K562 (cell line): ENCODE data around the gene POR. TPM values are rescaled to one million over a fixed set of nuclear protein-coding genes. Genes with fewer than 3 reads are reported as not detected.

Experiments
- ATF1 ChIP-seq, 2 experiments: fragments of 450-650 bp in 1 of 2; IDR thresholded peaks; 2 replicates each; pipeline ENCODE4 v1.6.1; 2016; ENCODE audit warnings: missing compliant biosample characterization in 1 of 2, missing genetic modification characterization in 1 of 2
- ATF7 ChIP-seq: fragments of 450-650 bp; IDR thresholded peaks from 2 replicates; pipeline ENCODE4 v1.7.1; 2014; ENCODE audit warnings: mild to moderate bottlenecking, moderate library complexity
- ETS2 ChIP-seq: IDR thresholded peaks from 2 replicates; pipeline ENCODE4 v1.6.1; 2016; ENCODE audit warnings: borderline replicate concordance, missing genetic modification characterization, mild to moderate bottlenecking, moderate library complexity, missing compliant biosample characterization; ENCODE audit not compliant: poor library complexity, severe bottlenecking
- GABPA ChIP-seq: fragments of 200-800 bp; sonication (Bioruptor generic); conservative IDR thresholded peaks from 2 replicates; pipeline ENCODE4 v1.6.1; 2016; ENCODE audit warnings: low read depth, missing genetic modification characterization, missing compliant biosample characterization
- HMG20B ChIP-seq: fragments of 250-450 bp; sonication (Bioruptor Pico); IDR thresholded peaks from 2 replicates; pipeline ENCODE4 v1.5.0; 2021; ENCODE audit warnings: mild to moderate bottlenecking
- SLC30A9 ChIP-seq: fragments of 250-450 bp; sonication (Bioruptor Pico); IDR thresholded peaks from 2 replicates; pipeline ENCODE4 v1.8.0; 2022; ENCODE audit warnings: mild to moderate bottlenecking, moderate library complexity
- SMARCC2 ChIP-seq: fragments of 450-650 bp; IDR thresholded peaks from 2 replicates; pipeline ENCODE4 v1.6.1; 2017; ENCODE audit warnings: antibody characterized with exemption, moderate library complexity, mild to moderate bottlenecking, low read depth
- SRSF7 ChIP-seq: fragments of 200-400 bp; formaldehyde crosslinking; optimal IDR thresholded peaks from 2 replicates; pipeline ENCODE3; 2017; ENCODE audit warnings: mild to moderate bottlenecking, low read depth, low read length
- ZNF146 ChIP-seq: IDR thresholded peaks from one replicate; pipeline ENCODE4 v1.6.1; 2018; ENCODE audit warnings: missing compliant biosample characterization; ENCODE audit not compliant: unreplicated experiment
- ZNF263 ChIP-seq: sonication (generic); formaldehyde crosslinking; IDR thresholded peaks from 2 replicates; pipeline ENCODE4 v1.8.0; 2022; ENCODE audit warnings: mild to moderate bottlenecking, missing genetic modification reagents, borderline replicate concordance
- polyA plus RNA-seq, 8 experiments: library from polyadenylated mRNA; depleted of rRNA in 4 of 8; stranded (reverse) in 5 of 8; unstranded in 3 of 8; fragments of >200 nt; fragmentation: Nextera tagmentation in 2 of 8; fragmentation: Illumina TruSeq in 1 of 8; extraction: Ambion mirVana in 2 of 8; extraction: Trizol in 1 of 8; gene quantifications; 2 replicates each; pipeline versions ENCODE4 v1.2.1 to v1.2.3, GENCODE V29; 2011 to 2014; ENCODE audit warnings: inconsistent platforms in 1 of 8, missing spikeins in 1 of 8
- total RNA-seq, 7 experiments: library from RNA; depleted of rRNA in 6 of 7; stranded (reverse); fragments of >200 nt in 6 of 7; fragmentation: Illumina TruSeq in 2 of 7; extraction: Trizol in 2 of 7; gene quantifications; 2 replicates each; pipeline versions ENCODE4 v1.2.1 to v1.2.3, GENCODE V29; 2011 to 2021; ENCODE audit warnings: low replicate concordance in 1 of 7
- TF ChIP-seq, protein P1 (sequence below): sonication (generic); formaldehyde crosslinking; IDR thresholded peaks from 2 replicates; pipeline ENCODE4 v1.8.0; 2022; ENCODE audit warnings: mild to moderate bottlenecking, missing genetic modification reagents
- TF ChIP-seq, protein P2 (sequence below), 2 experiments: fragments of 450-650 bp; formaldehyde crosslinking in 1 of 2; IDR thresholded peaks; 2 replicates each; pipeline versions ENCODE4 v1.4.0 to v1.6.1; 2014 to 2020; ENCODE audit warnings: mild to moderate bottlenecking in 2 of 2, borderline replicate concordance in 1 of 2, low read depth in 1 of 2
- TF ChIP-seq, protein P3 (sequence below): IDR thresholded peaks from 3 replicates; pipeline ENCODE4 v1.6.1; 2011; ENCODE audit warnings: borderline replicate concordance, mild to moderate bottlenecking; ENCODE audit not compliant: insufficient read length, insufficient read depth
- TF ChIP-seq, protein P4 (sequence below): fragments of 250-450 bp; sonication (Bioruptor Pico); IDR thresholded peaks from 2 replicates; pipeline ENCODE4 v1.8.0; 2021; ENCODE audit warnings: moderate library complexity, mild to moderate bottlenecking, inconsistent platforms

Gene POR
- total and polyA plus RNA-seq, 9 of the 15 experiments (the other 6 are each of a cell fraction or from before 2014, with no cell fraction given) = 4.7 to 142 (median 40.8) TPM

DNA sequence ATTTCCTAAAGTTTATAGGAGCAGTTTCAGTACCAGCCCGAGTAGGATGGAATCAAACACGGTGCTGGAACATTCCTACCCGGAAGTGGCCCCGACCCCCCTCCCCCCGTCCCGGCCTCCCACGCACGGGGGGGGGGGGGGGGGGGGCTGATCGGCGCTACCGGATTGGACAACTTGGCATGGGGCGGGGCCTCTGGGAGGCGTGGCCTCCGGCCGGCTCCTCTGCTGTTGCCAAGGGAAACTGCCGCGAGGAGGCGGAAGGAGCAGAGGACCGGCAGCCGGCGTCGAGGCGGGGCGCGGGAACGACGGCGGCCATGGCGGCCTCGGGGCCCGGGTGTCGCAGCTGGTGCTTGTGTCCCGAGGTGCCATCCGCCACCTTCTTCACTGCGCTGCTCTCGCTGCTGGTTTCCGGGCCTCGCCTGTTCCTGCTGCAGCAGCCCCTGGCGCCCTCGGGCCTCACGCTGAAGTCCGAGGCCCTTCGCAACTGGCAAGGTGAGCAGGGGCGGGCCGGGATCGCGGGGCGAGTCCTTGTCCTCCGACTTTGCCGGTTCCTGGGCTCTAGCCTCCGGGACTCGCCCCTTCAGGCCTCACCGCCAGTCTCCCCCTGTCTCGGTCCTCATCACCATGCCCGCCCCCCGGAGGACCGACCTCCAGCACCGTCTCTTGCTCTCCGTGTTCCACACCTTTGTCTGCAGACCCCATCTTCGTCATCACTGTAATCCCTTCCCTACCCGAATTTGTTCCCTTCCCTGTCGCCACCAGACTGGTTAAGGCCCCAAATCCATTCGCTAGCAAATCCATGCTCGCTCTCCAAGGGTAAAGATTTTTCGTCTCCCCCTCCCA lies 36.0 kb upstream of the POR start, which contains the start of gene RHBDD2 (continued):
- TF ChIP-seq, protein P1, sequence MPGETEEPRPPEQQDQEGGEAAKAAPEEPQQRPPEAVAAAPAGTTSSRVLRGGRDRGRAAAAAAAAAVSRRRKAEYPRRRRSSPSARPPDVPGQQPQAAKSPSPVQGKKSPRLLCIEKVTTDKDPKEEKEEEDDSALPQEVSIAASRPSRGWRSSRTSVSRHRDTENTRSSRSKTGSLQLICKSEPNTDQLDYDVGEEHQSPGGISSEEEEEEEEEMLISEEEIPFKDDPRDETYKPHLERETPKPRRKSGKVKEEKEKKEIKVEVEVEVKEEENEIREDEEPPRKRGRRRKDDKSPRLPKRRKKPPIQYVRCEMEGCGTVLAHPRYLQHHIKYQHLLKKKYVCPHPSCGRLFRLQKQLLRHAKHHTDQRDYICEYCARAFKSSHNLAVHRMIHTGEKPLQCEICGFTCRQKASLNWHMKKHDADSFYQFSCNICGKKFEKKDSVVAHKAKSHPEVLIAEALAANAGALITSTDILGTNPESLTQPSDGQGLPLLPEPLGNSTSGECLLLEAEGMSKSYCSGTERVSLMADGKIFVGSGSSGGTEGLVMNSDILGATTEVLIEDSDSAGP (CRISPR knock-in tag) = no peak
- TF ChIP-seq ATF1 (CRISPR knock-in tag; IDR thresholded peaks at IDR 0.05) (no peak; the same call in 1 of the 2 replicates), ATF1 (tag; IDR thresholded peaks at IDR 0.05) (peak; percentile 17; the same call in 1 of the 2 replicates), HMG20B (CRISPR knock-in tag) (no peak), ETS2 (tag) (no peak), ZNF146 (CRISPR knock-in tag) (no peak), SLC30A9 (CRISPR knock-in tag) (no peak), SRSF7 (no peak), GABPA (tag) (peak; percentile 94), ZNF263 (CRISPR knock-in tag) (peak; percentile 59; the same call in 1 of the 2 replicates), ATF7 (peak; percentile 69), SMARCC2 (no peak)
- TF ChIP-seq, protein P2, sequence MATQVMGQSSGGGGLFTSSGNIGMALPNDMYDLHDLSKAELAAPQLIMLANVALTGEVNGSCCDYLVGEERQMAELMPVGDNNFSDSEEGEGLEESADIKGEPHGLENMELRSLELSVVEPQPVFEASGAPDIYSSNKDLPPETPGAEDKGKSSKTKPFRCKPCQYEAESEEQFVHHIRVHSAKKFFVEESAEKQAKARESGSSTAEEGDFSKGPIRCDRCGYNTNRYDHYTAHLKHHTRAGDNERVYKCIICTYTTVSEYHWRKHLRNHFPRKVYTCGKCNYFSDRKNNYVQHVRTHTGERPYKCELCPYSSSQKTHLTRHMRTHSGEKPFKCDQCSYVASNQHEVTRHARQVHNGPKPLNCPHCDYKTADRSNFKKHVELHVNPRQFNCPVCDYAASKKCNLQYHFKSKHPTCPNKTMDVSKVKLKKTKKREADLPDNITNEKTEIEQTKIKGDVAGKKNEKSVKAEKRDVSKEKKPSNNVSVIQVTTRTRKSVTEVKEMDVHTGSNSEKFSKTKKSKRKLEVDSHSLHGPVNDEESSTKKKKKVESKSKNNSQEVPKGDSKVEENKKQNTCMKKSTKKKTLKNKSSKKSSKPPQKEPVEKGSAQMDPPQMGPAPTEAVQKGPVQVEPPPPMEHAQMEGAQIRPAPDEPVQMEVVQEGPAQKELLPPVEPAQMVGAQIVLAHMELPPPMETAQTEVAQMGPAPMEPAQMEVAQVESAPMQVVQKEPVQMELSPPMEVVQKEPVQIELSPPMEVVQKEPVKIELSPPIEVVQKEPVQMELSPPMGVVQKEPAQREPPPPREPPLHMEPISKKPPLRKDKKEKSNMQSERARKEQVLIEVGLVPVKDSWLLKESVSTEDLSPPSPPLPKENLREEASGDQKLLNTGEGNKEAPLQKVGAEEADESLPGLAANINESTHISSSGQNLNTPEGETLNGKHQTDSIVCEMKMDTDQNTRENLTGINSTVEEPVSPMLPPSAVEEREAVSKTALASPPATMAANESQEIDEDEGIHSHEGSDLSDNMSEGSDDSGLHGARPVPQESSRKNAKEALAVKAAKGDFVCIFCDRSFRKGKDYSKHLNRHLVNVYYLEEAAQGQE (IDR thresholded peaks at IDR 0.05; ENCODE audit: borderline replicate concordance) = no peak; the same call in 1 of the 2 replicates
- TF ChIP-seq, protein P2 (CRISPR knock-in tag; IDR thresholded peaks at IDR 0.05; ENCODE audit: low read depth) = peak; percentile 83; the same call in 1 of the 2 replicates
- TF ChIP-seq, protein P3, sequence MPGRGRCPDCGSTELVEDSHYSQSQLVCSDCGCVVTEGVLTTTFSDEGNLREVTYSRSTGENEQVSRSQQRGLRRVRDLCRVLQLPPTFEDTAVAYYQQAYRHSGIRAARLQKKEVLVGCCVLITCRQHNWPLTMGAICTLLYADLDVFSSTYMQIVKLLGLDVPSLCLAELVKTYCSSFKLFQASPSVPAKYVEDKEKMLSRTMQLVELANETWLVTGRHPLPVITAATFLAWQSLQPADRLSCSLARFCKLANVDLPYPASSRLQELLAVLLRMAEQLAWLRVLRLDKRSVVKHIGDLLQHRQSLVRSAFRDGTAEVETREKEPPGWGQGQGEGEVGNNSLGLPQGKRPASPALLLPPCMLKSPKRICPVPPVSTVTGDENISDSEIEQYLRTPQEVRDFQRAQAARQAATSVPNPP = no peak
- TF ChIP-seq, protein P4, sequence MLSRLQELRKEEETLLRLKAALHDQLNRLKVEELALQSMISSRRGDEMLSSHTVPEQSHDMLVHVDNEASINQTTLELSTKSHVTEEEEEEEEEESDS (CRISPR knock-in tag) = no peak
